Endothelial cell of umbilical vein (primary cell): ENCODE measurements around the gene GNA12. TPM values are rescaled to one million over a fixed set of nuclear protein-coding genes. Genes with fewer than 3 reads are reported as not detected.

Experiments used
- BruUV-seq: library from RNA; stranded (reverse); fragments of 400-500 nt; replicated peaks from 2 replicates; lab custom pipeline; 2021; lab: Mats Ljungman, UMichigan
- CTCF ChIA-PET: fragments of 300-600, 350-600 bp; sonication (Branson Sonifier 250); formaldehyde crosslinking; loops from one replicate; lab custom pipeline; 2021; ENCODE audit warnings: antibody characterized with exemption, inconsistent platforms; lab: Charles Lee
- POLR2A ChIA-PET: fragments of 300-600, 350-600 bp; sonication (Branson Sonifier 250); formaldehyde crosslinking; loops from one replicate; lab custom pipeline; 2021; ENCODE audit warnings: antibody characterized with exemption, inconsistent platforms; lab: Charles Lee
- DNase-seq: peaks from one replicate; pipeline ENCODE4 v3.0.0-alpha.2; 2011; ENCODE audit warnings: low read depth, low spot score
- FAIRE-seq: peaks from 2 replicates; lab custom pipeline; 2011; peaks lifted over from hg19 to GRCh38; lab: Jason Lieb, UNC
- H2AFZ ChIP-seq: 2 replicates; pipeline ENCODE4 v1.6.0; 2012; ENCODE audit warnings: low read depth, low read length, control low read depth, inconsistent platforms
- H3K27ac ChIP-seq: 2 replicates; pipeline ENCODE4 v1.5.1; 2011; ENCODE audit warnings: low read depth, mild to moderate bottlenecking, control low read depth, low read length, moderate library complexity; ENCODE audit not compliant: insufficient read depth
- H3K27me3 ChIP-seq, 2 experiments: 2 replicates each; pipeline versions ENCODE4 v1.6.0 to v1.6.1; 2011; ENCODE audit warnings: low read length in 2 of 2, mixed read lengths in 1 of 2; ENCODE audit not compliant: control insufficient read depth in 2 of 2, insufficient read depth in 2 of 2
- H3K36me3 ChIP-seq, 2 experiments: 2 replicates in 1 of 2; 3 replicates in 1 of 2; pipeline ENCODE4 v1.5.1; 2011; ENCODE audit warnings: low read length in 2 of 2, mild to moderate bottlenecking in 1 of 2, moderate library complexity in 1 of 2; ENCODE audit not compliant: control insufficient read depth in 2 of 2, insufficient read depth in 2 of 2; ENCODE audit errors: extremely low read depth in 1 of 2
- H3K4me1 ChIP-seq: 3 replicates; pipeline ENCODE4 v1.5.1; 2011; ENCODE audit warnings: mild to moderate bottlenecking, low read length; ENCODE audit not compliant: control insufficient read depth, insufficient read depth; ENCODE audit errors: extremely low read depth
- H3K4me2 ChIP-seq: 2 replicates; pipeline ENCODE4 v1.6.1; 2011; ENCODE audit warnings: low read length, control low read depth, mixed read lengths; ENCODE audit not compliant: insufficient read depth
- H3K4me3 ChIP-seq, 3 experiments: fragments of 200-600 bp in 1 of 3; sonication (generic), shearing (Covaris generic) in 1 of 3; replicated peaks in 1 of 3; 2 replicates each; pipeline ENCODE4 v1.5.1; 2011 to 2016; ENCODE audit warnings: control low read depth in 3 of 3, low read length in 3 of 3, mild to moderate bottlenecking in 2 of 3, inconsistent platforms in 1 of 3, low read depth in 1 of 3, moderate library complexity in 1 of 3; ENCODE audit not compliant: insufficient read depth in 1 of 3
- H3K79me2 ChIP-seq: 2 replicates; pipeline ENCODE4 v1.6.0; 2012; ENCODE audit warnings: low read length, inconsistent platforms; ENCODE audit not compliant: control insufficient read depth, insufficient read depth
- H3K9ac ChIP-seq: replicated peaks from 2 replicates; pipeline ENCODE3; 2011; ENCODE audit warnings: low read length, control low read depth; ENCODE audit not compliant: insufficient read depth; ENCODE audit errors: extremely low read depth
- H3K9me1 ChIP-seq: replicated peaks from 3 replicates; pipeline ENCODE4 v1.6.0; 2011; ENCODE audit warnings: mild to moderate bottlenecking, low read length; ENCODE audit not compliant: control insufficient read depth, insufficient read depth; ENCODE audit errors: extremely low read depth
- H3K9me3 ChIP-seq: replicated peaks from 2 replicates; pipeline ENCODE4 v1.5.1; 2012; ENCODE audit warnings: low read length, inconsistent platforms; ENCODE audit not compliant: control insufficient read depth, insufficient read depth
- H4K20me1 ChIP-seq: replicated peaks from 2 replicates; pipeline ENCODE3; 2011; ENCODE audit warnings: mild to moderate bottlenecking, low read length; ENCODE audit not compliant: control insufficient read depth, insufficient read depth; ENCODE audit errors: extremely low read depth
- CTCF ChIP-seq, 2 donors: IDR thresholded peaks; 1 replicate in 1 of 2; 2 replicates in 1 of 2; pipeline ENCODE4 v1.5.1; 2011; ENCODE audit warnings: low read length in 2 of 2, mild to moderate bottlenecking in 2 of 2, moderate library complexity in 2 of 2, control low read depth in 1 of 2, inconsistent platforms in 1 of 2, low read depth in 1 of 2; ENCODE audit not compliant: insufficient read depth in 1 of 2; ENCODE audit errors: extremely low read depth in 1 of 2
- EZH2 ChIP-seq: IDR thresholded peaks from 2 replicates; pipeline ENCODE4 v1.6.1; 2012; ENCODE audit warnings: borderline replicate concordance, low read depth, mild to moderate bottlenecking, moderate library complexity, low read length, inconsistent platforms; ENCODE audit not compliant: severe bottlenecking
- FOS ChIP-seq: IDR thresholded peaks from 2 replicates; pipeline ENCODE4 v1.6.1; 2011; ENCODE audit warnings: mild to moderate bottlenecking, low read length, moderate library complexity, borderline replicate concordance; ENCODE audit not compliant: insufficient read depth
- GATA2 ChIP-seq: IDR thresholded peaks from 2 replicates; pipeline ENCODE4 v1.7.0; 2011; ENCODE audit warnings: low read depth, mild to moderate bottlenecking, moderate library complexity, mixed read lengths, low read length; ENCODE audit not compliant: insufficient read length, insufficient read depth
- JUN ChIP-seq: IDR thresholded peaks from 2 replicates; pipeline ENCODE4 v1.6.1; 2011; ENCODE audit warnings: borderline replicate concordance, low read depth; ENCODE audit not compliant: insufficient read length, insufficient read depth
- MYC ChIP-seq: IDR thresholded peaks from one replicate; pipeline ENCODE4 v1.6.1; 2011; ENCODE audit warnings: mild to moderate bottlenecking, low read depth, low read length
- POLR2A ChIP-seq: IDR thresholded peaks from 2 replicates; pipeline ENCODE4 v1.6.1; 2012; ENCODE audit warnings: low read depth, mild to moderate bottlenecking, control low read depth, low read length
- POLR2AphosphoS5 ChIP-seq: IDR thresholded peaks from 2 replicates; pipeline ENCODE4 v1.6.1; 2012; ENCODE audit warnings: low read depth, mild to moderate bottlenecking, control low read depth, low read length, moderate library complexity; ENCODE audit not compliant: insufficient read depth
- dilution Hi-C: fragments of 300-500 bp; cut with MboI; formaldehyde crosslinking; loops from one replicate; pipeline ENCODE4 v1.15.0; 2019; ENCODE audit warnings: low sequenced_read_pairs; ENCODE audit not compliant: extremely low pct_ligation_motif_present
- intact Hi-C: fragments of 100-400 bp; cut with micrococcal nuclease; formaldehyde crosslinking; loops from one replicate; pipeline ENCODE4 v1.10.0; 2022
- polyA plus RNA-seq, 4 experiments: library from polyadenylated mRNA; depleted of rRNA in 3 of 4; stranded (reverse) in 3 of 4; unstranded in 1 of 4; fragments of >200 nt; gene quantifications; 2 replicates each; pipeline versions ENCODE4 v1.2.1 to v1.2.3, GENCODE V29; 2011 to 2012; ENCODE audit warnings: missing spikeins in 1 of 4
- total RNA-seq: library from RNA; stranded (reverse); gene quantifications from 2 replicates; pipeline ENCODE4 v1.2.3, GENCODE V29; 2021
- TF ChIP-seq, protein P1 (sequence below): IDR thresholded peaks from 2 replicates; pipeline ENCODE4 v1.6.1; 2011; ENCODE audit not compliant: insufficient read depth, insufficient read length

The GNA12 gene
- total and polyA plus RNA-seq, 2 donors (not counting 3 experiments of a cell fraction or from before 2014, with no cell fraction given): 63.0 to 75.1 TPM

DNA sequence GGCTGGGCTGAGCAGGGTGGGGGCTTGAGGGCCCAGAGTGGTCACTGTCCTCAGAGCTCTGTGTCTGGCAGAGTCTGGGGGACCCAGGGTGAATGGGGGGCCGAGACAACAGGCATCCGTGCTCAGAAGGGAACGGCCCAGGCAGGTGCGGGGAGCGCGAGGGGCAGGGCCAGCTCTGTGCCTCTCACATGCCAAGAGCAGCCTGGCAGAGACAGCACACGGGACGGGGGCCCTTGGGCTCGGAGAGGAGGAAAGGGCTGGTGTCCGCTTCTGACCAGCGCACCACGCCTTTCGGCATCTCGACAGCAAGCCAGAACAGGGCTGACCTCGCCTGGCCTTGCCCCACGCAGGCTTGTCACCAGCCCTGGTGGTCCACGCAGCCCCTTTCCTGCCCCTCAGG, 142.7 kb downstream of the GNA12 start:
- intact Hi-C loops: no loop called here
- Histone ChIP-seq H3K4me1 (no peaks in the 10 kb centered on the region), H3K9me1 (no peaks in the 10 kb centered on the region), H4K20me1 (no peaks in the 10 kb centered on the region), H3K36me3 (no peaks in the 10 kb centered on the region), H3K4me3 (no peak overlapping the region), H3K4me2 (no peak overlapping the region), H3K9ac (no peak overlapping the region), H3K27me3 (peaks cover 0 to 2% of the 10 kb centered on the region in 2 experiments), H3K27ac (no peak overlapping the region), H2AFZ (no peak overlapping the region), H3K79me2 (no peaks in the 10 kb centered on the region), H3K9me3 (no peaks in the 10 kb centered on the region)
- POLR2A ChIA-PET: no interaction called here
- no peak for DNase-seq
- CTCF ChIA-PET: interaction anchor here (1.2 to 1.4 kb wide), 2 partner anchors 9 to 77 kb away, joined by 3 to 7 read pairs; no protein-coding TSS in a partner anchor
- BruUV-seq: no TSS peak
- TF ChIP-seq GATA2 (no peak), CTCF (IDR thresholded peaks at IDR 0.05; ENCODE audit: extremely low read depth in 1 of 2, insufficient read depth in 1 of 2, low read depth in 1 of 2, low read length in 2 of 2) (no peak), EZH2 (no peak), MYC (no peak), POLR2AphosphoS5 (no peak), POLR2A (no peak), FOS (no peak), JUN (no peak)
- TF ChIP-seq, protein P1, sequence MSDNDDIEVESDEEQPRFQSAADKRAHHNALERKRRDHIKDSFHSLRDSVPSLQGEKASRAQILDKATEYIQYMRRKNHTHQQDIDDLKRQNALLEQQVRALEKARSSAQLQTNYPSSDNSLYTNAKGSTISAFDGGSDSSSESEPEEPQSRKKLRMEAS: no peak
- dilution Hi-C loops: no loop called here
- no peak for FAIRE-seq
